GM19099 (cell line): Measurements from ENCODE around the gene CALHM6.

Source experiments
- POLR2A ChIP-seq: IDR thresholded peaks from 3 replicates; pipeline ENCODE4 v1.6.1; 2011; ENCODE audit warnings: low read depth; ENCODE audit not compliant: insufficient read length; ENCODE audit errors: extremely low read depth

CALHM6 gene

DNA sequence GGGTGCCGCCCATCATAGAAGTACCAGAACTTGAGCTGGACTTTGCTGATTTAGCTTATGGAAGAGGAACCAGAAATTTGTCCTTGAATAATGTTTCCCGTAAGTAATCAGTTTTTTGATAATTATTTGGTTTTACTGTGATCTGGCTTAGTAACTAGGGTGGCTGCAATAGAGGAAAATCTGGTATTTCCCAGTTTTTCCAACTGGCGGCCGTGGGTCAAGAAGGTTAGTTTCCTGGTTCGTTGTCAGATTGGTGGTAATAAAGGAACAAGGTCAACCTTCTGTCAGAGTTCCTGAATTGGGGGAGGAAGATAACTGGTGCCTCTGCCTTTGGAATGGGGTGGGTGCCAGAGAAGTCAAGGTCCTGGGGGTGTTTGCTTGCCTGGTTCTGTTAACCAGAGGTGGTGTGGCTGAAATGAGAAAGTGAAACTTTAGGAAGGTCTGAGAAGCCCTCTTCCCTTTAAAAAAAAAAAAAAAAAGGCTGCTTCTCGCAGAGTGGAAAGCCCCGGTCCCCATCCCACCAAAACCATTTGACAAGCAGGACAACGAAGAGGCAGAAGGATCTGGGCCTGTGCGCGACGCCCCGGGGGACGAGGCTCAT is at the start of gene CALHM6:
Gene CALHM6, plus strand, starts transcription at position 45 of the 601 bp plus-strand sequence. Its CDS starts 555 bp downstream, at position 600.
- TF ChIP-seq POLR2A = no peak

DNA sequence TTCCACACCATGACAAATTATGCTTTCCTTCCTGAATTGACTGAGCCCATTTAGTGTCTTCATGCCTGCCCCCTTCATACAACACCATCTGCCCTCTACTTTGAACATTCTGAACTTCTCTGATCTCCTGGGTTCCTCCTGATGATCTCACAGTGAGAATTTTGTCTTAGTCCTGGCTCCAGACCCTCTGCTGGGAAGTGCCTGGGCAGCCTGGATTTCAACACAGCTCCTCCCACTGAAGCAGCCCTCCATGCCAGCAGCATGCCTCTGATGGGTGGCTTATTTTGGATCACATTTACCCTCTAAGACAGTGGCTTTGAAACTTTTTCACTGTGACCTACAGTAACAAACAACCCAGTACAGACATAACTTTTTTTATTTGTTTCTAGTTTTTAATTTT is 48.9 kb upstream of the CALHM6 start:
- TF ChIP-seq POLR2A = no peak

- TF ChIP-seq POLR2A = no peak
These were observed 47.8 kb upstream of the CALHM6 start for GRCh38 chr6:116413357-116413756.

DNA sequence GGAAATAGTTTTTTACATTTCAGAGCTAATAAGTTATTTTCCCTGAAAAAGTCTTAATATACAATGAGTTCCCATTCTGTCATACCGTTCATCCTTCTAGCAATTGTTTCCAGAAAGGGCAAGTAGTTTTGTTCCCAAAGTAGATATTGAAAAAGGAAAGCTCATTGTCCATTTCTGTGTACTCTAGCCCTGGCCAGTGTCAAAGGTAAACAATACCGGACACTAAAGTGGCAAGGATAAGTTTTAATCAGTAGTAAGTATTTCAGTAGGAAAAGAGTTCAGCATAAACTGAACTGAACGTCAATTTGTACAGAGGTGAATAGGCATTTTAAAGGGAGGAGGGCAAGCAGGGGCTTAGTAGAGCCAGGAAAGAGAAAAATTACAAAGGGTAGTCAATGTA is 43.5 kb upstream of the CALHM6 start:
- no peak for TF ChIP-seq POLR2A

- no peak for TF ChIP-seq POLR2A
These were observed 41.9 kb upstream of the CALHM6 start for GRCh38 chr6:116419069-116419786.

GRCh38 chr6:116420341-116420740 is 40.8 kb upstream of the CALHM6 start:
- no peak for TF ChIP-seq POLR2A

DNA sequence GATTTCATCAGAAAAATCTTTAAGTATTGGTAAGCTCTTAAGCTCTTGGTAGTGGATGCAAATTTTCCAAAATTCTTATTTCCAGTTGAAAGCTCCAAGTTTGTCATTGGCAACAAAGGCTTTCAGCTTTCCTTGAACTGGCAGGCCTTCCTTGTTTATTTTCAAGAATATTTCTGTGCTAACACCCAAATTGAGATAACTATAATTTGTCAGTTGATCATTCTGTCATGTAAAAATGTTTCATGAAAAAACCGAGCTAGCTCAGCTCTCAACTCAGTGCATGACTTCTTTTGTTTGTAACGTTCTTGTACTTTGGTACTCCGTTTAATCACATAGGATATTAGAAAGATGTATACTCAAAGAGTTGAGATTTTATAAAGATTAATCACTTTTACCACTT is 38.9 kb upstream of the CALHM6 start:
- no peak for TF ChIP-seq POLR2A

DNA sequence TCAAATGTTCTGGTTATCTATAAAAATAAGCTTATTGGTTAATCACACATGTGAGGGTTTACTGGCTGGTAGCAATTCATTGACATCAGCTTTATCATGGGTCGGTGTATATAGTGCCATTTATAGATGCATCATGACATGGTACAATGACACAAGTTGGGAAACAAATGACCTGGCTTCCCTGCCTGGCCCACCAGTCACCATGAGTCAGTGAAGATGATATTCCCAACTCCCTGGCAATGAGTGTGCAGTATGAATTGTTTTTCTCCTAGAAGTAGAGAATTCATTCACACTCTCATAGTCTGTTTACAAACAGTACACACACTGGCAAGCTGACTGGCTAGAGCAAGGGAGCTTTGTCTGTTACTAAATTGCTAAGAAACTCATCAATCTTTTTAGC is 37.2 kb upstream of the CALHM6 start:
- no peak for TF ChIP-seq POLR2A

DNA sequence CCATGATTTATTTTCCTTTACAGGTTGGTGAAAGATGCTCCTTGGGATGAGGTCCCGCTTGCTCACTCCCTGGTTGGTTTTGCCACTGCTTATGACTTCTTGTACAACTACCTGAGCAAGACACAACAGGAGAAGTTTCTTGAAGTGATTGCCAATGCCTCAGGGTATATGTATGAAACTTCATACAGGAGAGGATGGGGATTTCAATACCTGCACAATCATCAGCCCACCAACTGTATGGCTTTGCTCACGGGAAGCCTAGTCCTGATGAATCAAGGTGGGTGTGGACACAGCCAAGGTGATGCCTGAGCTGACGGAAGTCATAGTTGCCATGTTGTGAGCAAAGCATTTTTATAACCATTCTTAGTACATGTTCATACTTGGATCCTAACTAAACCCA is 34.6 kb upstream of the CALHM6 start:
- no peak for TF ChIP-seq POLR2A

DNA sequence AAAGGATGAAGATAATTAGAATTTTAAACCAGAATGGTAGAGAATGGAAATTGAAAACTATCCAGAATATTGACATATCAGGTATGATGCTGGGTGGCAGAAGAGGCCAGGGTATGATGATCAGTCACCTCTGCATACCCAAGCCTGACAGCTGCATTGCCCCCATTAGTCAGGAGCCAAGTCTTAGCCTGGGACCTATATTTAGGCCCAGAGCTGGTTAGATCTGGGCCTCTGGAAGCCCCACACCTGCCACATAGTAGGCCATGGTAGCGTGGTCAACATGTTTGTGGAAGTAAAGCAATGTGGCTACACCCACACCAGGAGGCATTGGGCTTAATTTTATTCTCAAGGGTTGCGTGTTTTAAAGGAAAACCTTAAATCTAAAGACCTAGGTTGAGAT is 32.1 kb upstream of the CALHM6 start:
- no peak for TF ChIP-seq POLR2A

- TF ChIP-seq POLR2A = no peak
These were observed 30.3 kb upstream of the CALHM6 start for GRCh38 chr6:116430860-116431259.

DNA sequence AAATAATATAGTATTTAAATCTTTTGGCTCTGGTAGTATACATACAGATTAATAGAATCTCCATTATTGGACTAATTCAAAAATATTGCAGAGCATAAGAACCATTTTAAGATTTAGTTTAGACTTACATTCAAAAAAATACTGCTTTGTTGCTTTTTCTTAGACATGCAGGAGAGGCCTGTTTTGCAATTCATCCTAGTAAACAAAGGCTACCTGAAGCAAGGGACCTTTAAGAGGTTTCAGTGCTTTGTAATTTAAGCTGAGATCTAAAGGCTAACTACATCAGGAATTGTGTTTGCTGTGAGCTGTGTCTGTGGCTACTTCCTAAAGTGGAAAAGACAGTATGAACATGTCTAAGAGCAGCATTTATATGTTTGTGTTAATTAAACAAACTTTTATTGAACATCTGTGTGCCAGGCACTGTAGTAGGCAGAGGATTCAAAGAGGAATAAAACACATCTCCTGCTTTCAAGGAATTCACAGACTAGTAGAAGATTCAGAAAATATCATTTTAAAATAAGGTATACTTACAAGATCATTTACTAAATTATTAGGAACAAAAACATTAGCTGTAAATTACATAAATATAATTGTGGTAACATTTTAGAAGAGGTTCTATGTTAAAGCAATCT is 29.1 kb upstream of the CALHM6 start:
- no peak for TF ChIP-seq POLR2A

DNA sequence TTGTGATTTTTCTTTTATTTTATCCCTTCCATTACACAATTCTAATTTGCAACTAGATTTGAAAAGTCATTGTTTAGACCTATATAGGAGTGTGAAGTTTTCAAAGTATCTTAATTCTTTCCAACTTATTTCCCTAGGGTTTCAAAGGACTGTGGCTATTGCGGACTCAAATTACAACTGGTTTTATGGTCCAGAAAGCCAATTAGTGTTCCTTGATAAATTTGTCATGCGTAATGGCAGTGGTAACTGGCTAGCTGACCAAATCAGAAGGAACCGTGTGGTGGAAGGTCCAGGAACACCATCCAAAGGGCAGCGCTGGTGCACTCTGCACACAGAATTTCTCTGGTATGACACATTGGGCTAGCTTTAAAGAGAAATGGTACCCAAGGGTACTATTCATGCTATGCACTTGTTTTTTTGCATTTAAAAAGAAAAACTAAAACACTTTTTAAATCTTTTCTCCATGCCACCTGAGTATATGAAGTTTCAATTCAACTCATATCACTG is 27.9 kb upstream of the CALHM6 start:
- no peak for TF ChIP-seq POLR2A

DNA sequence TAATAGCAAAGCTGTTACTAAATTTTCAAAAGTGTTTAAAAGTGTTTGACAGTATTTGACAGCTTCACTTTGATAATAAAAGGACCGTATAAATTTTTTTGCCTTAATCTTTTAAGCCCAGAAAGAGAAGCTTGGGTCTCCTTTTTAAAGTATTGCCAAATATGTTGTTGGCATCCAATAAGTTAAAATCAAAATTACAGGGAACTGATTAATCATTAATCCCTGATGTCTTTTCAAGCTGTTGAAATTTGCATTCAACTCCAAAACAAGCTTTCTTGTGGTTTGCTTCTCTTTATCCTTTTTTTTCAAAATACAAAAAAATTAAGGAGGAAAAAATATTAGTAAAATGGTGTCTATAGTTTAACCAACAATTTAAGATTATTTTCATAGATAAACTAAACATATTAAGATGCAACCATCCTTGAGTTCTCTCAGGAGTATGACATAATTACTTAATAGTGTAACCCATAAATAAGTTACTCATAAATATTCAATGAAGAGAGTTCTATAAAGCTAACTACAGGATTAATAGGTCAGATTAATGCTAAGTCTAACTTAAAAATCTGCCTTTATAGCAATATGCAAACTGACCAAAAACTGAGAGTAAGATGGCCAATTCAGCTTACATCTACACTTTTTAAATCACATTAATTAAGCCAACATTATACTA is 27.0 kb upstream of the CALHM6 start:
- TF ChIP-seq POLR2A = no peak

GRCh38 chr6:116436586-116436985 is 24.6 kb upstream of the CALHM6 start:
- TF ChIP-seq POLR2A = no peak
